OCI-LY3 (cell line): ENCODE data around the gene MMP23B.

ENCODE experiments used
- EZH2phosphoT487 ChIP-seq: fragments of 200-600 bp; shearing (Covaris generic); IDR thresholded peaks from 2 replicates; pipeline ENCODE4 v1.6.1; 2018; ENCODE audit warnings: antibody characterized with exemption, mixed run types, low read depth
- TF ChIP-seq, protein P1 (sequence below): fragments of 200-600, 300-600 bp; sonication (generic); IDR thresholded peaks from 2 replicates; pipeline ENCODE4 v1.5.1; 2014; ENCODE audit warnings: antibody characterized with exemption, low read length, low read depth

DNA sequence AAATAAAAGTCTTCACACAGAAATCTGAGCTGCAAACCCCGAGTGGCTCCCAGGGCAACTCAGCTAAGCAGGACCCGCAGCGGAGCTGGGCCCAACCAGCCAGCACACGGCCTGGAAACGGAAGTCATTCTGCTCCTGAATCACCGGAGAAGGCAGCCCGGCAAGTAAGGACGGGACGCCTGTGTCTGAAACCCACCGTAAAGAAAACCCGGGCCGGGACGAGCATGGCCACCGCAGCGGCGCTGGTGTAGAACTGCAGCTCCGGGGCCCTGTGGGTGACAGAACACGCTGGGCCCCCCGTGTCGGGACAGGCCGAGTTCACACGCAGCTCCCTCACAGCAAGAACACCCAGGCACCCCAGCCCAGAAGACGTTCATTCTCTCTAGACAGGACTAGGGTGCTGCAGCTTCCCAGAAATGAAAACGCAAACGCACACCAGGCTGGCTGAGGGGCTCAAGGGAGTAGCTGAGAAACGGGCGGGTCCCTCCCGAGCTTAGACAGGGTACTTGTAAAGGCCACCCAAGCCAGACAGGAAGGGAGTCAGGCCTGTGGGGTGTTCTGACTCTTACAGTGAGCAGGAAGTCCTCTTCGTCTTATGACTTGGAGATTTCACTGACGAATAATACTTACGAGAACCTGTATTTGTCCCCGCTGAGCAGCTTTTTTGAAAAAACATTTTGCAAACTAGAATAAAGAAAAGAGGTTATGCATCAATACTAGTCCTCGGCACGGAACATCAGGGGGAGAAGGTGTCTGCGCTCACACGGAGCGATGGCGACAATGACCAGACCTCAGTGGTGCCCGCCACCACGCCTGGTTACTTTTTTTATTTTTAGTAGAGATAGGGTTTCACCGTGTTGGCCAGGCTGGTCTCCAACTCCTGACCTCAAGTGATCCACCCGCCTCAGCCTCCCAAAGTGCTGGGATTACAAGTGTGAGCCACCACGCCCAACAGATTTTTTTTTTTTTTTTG, 37.8 kb downstream of the MMP23B start:
- TF ChIP-seq, protein P1, sequence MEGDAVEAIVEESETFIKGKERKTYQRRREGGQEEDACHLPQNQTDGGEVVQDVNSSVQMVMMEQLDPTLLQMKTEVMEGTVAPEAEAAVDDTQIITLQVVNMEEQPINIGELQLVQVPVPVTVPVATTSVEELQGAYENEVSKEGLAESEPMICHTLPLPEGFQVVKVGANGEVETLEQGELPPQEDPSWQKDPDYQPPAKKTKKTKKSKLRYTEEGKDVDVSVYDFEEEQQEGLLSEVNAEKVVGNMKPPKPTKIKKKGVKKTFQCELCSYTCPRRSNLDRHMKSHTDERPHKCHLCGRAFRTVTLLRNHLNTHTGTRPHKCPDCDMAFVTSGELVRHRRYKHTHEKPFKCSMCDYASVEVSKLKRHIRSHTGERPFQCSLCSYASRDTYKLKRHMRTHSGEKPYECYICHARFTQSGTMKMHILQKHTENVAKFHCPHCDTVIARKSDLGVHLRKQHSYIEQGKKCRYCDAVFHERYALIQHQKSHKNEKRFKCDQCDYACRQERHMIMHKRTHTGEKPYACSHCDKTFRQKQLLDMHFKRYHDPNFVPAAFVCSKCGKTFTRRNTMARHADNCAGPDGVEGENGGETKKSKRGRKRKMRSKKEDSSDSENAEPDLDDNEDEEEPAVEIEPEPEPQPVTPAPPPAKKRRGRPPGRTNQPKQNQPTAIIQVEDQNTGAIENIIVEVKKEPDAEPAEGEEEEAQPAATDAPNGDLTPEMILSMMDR, result no peak
- TF ChIP-seq EZH2phosphoT487, result no peak
